Karpas-422 (cell line): ENCODE results near the gene FBXO10. TPM values are rescaled to one million over a fixed set of nuclear protein-coding genes. Genes with fewer than 3 reads are reported as not detected.
"Not testable (repeated sequence)": the region's sequence is repeated elsewhere in the genome, so short reads cannot be mapped to it uniquely, and the experiment has no call there.

Experiments used
- DNase-seq: peaks from one replicate; pipeline ENCODE4 v3.0.0-alpha.2; 2015
- H2AFZ ChIP-seq: fragments of 200-600 bp; sonication (generic); 2 replicates; pipeline ENCODE4 v1.6.1; 2014; ENCODE audit warnings: antibody characterized with exemption, low read length, mixed read lengths
- H3K27ac ChIP-seq: fragments of 200-600 bp; sonication (generic); 2 replicates; pipeline ENCODE4 v1.5.1; 2014; ENCODE audit warnings: mild to moderate bottlenecking, low read length, moderate library complexity
- H3K27me3 ChIP-seq: fragments of 200-600 bp; sonication (generic); 2 replicates; pipeline ENCODE4 v1.6.1; 2014; ENCODE audit warnings: low read length, mixed read lengths
- H3K36me3 ChIP-seq: fragments of 200-600 bp; sonication (generic); 2 replicates; pipeline ENCODE4 v1.6.1; 2014; ENCODE audit warnings: low read length, mixed read lengths; ENCODE audit not compliant: insufficient read depth
- H3K4me1 ChIP-seq: fragments of 200-600 bp; sonication (generic); 2 replicates; pipeline ENCODE4 v1.6.1; 2014; ENCODE audit warnings: mild to moderate bottlenecking, low read length, mixed read lengths
- H3K4me2 ChIP-seq: fragments of 200-600 bp; sonication (generic); 2 replicates; pipeline ENCODE4 v1.6.1; 2014; ENCODE audit warnings: low read length, low read depth, mild to moderate bottlenecking; ENCODE audit not compliant: poor library complexity, severe bottlenecking
- H3K4me3 ChIP-seq: fragments of 200-600 bp; sonication (generic); 2 replicates; pipeline ENCODE4 v1.5.1; 2014; ENCODE audit warnings: mild to moderate bottlenecking, antibody characterized with exemption, low read length, mixed read lengths
- H3K79me2 ChIP-seq: fragments of 200-600 bp; sonication (generic); 2 replicates; pipeline ENCODE4 v1.6.1; 2014; ENCODE audit warnings: mild to moderate bottlenecking, low read length, mixed read lengths
- H3K9ac ChIP-seq: fragments of 200-600 bp; sonication (generic); 2 replicates; pipeline ENCODE4 v1.6.0; 2014; ENCODE audit warnings: low read length
- H3K9me2 ChIP-seq: fragments of 200-600 bp; sonication (generic), shearing (Covaris generic); replicated peaks from 2 replicates; pipeline ENCODE4 v1.6.0; 2014; ENCODE audit warnings: mild to moderate bottlenecking, low read length, moderate library complexity; ENCODE audit not compliant: insufficient read depth
- H3K9me3 ChIP-seq: fragments of 300-700, 200-600 bp; sonication (generic); 2 replicates; pipeline ENCODE4 v1.6.1; 2014; ENCODE audit warnings: low read length, mixed read lengths
- H4K20me1 ChIP-seq: fragments of 200-600 bp; sonication (generic); 2 replicates; pipeline ENCODE4 v1.6.1; 2014; ENCODE audit warnings: mild to moderate bottlenecking, antibody characterized with exemption, low read length, low read depth; ENCODE audit not compliant: insufficient read depth
- total RNA-seq: library from RNA; depleted of rRNA; stranded (reverse); fragments of >200 nt; shearing (Covaris generic); gene quantifications from 2 replicates; pipeline ENCODE4 v1.2.3, GENCODE V29; 2014; ENCODE audit warnings: low replicate concordance

FBXO10 gene
- total RNA-seq, 1 experiment from 2014 or later, result 25.8 TPM

DNA sequence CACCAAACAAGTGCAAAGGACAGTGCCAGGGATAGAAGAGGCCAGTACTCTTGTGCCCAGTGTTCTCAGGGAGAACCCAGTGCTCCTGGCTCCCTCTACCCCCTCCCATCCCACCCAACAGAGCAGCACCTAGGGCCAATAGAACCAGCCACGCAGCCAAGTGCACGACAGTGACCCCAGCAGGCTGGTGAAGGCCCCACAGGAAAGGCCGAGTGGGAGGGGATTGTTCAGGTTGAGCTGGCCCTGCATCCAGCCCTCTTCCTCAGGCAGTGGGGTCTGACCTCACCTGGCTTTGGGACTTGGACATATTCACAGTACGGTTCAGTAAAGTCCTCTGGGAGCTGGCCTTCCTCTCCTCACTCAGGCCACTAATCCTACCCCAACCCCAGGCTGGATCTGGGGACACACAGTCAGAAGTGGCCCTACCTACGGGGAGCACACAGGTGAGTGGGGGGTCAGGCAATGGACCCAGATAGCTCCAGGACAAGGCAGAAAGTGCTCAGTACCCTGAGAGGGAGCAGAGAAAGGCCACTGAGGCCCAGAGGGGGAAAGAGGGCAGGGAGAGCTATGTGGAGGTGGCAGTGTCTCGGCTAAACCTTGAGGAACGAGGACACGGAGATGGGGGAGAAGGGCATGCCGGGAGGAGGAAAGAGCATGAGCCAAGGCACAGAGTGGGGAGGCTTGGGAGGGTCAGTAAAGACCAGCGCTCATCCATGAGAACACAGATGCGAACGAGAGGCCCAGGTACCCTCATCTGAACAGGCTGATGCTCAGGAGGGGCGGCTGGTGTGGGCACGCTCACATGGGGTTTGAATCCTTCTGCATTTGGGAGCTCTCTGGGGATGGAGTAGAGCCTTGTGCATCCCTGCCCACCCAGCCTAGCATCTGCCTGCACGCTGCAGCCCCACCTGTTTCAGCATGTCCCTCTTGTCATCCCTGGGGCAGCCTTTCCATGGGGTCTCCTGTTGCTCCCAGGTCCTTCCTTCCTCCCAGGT lies 64.9 kb downstream of the FBXO10 start:
- Histone ChIP-seq H3K4me3 (no peak overlapping the region), H3K79me2 (no peaks in the 10 kb centered on the region), H3K9me2 (no peaks in the 10 kb centered on the region), H4K20me1 (no peaks in the 10 kb centered on the region), H3K36me3 (peaks cover 21% of the 10 kb centered on the region; the same call in 1 of the 2 replicates), H2AFZ (no peak overlapping the region), H3K4me2 (no peak overlapping the region), H3K27ac (no peak overlapping the region), H3K9me3 (no peaks in the 10 kb centered on the region), H3K9ac (no peak overlapping the region), H3K4me1 (no peaks in the 10 kb centered on the region), H3K27me3 (no peaks in the 10 kb centered on the region)
- peak; percentile 83 for DNase-seq

GRCh38 chr9:37510053-37510452 lies 66.1 kb downstream of the FBXO10 start:
- not testable (repeated sequence) for H3K9me3 ChIP-seq, H3K9me2 ChIP-seq, H3K9ac ChIP-seq, H3K4me1 ChIP-seq, H3K4me3 ChIP-seq, H4K20me1 ChIP-seq, H3K79me2 ChIP-seq, DNase-seq, H3K4me2 ChIP-seq, H2AFZ ChIP-seq, H3K27me3 ChIP-seq, H3K27ac ChIP-seq
- peaks cover 28% of the 10 kb centered on the region; the same call in 1 of the 2 replicates for H3K36me3 ChIP-seq

- Histone ChIP-seq H3K4me1 (no peaks in the 10 kb centered on the region), H3K9me2 (no peaks in the 10 kb centered on the region), H4K20me1 (no peaks in the 10 kb centered on the region), H3K36me3 (peaks cover 28% of the 10 kb centered on the region; the same call in 1 of the 2 replicates), H2AFZ (no peak overlapping the region), H3K9me3 (no peaks in the 10 kb centered on the region), H3K4me2 (no peak overlapping the region), H3K27ac (no peak overlapping the region), H3K4me3 (no peak overlapping the region), H3K9ac (no peak overlapping the region), H3K27me3 (no peaks in the 10 kb centered on the region), H3K79me2 (no peaks in the 10 kb centered on the region)
- no peak for DNase-seq
Observed at GRCh38 chr9:37509536-37509935, 66.6 kb downstream of the FBXO10 start.

- no peak for DNase-seq
- H3K9me3 ChIP-seq, result no peaks in the 10 kb centered on the region
Observed at GRCh38 chr9:37508834-37509206, 67.4 kb downstream of the FBXO10 start.

DNA sequence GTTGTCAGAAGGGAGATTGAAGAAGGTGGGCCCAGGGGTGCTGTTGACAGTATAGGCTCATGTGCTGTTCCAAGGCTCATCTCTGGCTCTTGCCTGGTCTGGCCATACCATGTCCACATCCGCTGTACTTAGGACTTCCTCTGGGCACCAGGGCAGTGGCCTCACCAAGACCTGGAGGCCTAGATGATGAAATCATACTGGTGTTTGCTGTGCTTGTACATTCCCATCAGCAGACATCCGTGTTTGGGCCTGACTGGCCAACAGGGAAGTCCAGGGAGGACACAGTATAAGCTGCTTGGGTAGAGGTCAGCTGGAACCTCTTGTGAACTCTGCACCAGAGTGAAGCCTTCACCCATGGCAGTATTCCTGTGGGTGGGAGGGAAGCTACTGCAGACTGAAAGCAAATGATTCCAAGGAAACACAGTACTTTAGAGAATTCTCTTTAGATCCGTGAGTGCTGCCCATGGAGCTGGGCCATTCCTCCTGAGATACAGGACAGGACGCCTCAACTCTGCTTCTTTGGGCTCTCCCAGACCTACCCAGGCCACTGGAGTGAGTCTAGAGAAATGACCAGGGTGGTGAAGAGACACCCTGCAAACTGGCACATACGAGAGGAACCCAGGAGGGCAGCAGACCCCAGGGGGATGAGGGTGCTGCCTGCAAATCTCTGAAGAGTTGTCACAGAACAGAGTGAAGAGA lies 67.9 kb downstream of the FBXO10 start:
- Histone ChIP-seq H2AFZ (no peak overlapping the region), H3K4me3 (no peak overlapping the region), H3K4me1 (no peaks in the 10 kb centered on the region), H3K27ac (no peak overlapping the region), H3K9me3 (no peaks in the 10 kb centered on the region), H3K9ac (no peak overlapping the region), H3K36me3 (peaks cover 28% of the 10 kb centered on the region; the same call in 1 of the 2 replicates), H3K27me3 (no peaks in the 10 kb centered on the region), H3K9me2 (no peaks in the 10 kb centered on the region), H3K4me2 (no peak overlapping the region), H4K20me1 (no peaks in the 10 kb centered on the region), H3K79me2 (no peaks in the 10 kb centered on the region)
- DNase-seq, result no peak

More at GRCh38 chr9:37508834-37509206, 67.4 kb downstream of the FBXO10 start:
- Histone ChIP-seq H2AFZ (no peak overlapping the region), H4K20me1 (no peaks in the 10 kb centered on the region), H3K9ac (no peak overlapping the region), H3K4me1 (no peaks in the 10 kb centered on the region), H3K9me2 (no peaks in the 10 kb centered on the region), H3K36me3 (peaks cover 28% of the 10 kb centered on the region; the same call in 1 of the 2 replicates), H3K27me3 (no peaks in the 10 kb centered on the region), H3K4me2 (no peak overlapping the region), H3K4me3 (no peak overlapping the region), H3K27ac (no peak overlapping the region), H3K79me2 (no peaks in the 10 kb centered on the region)

- Histone ChIP-seq H3K9ac (no peak overlapping the region), H3K9me2 (no peaks in the 10 kb centered on the region), H3K79me2 (no peaks in the 10 kb centered on the region), H3K4me3 (no peak overlapping the region), H3K4me1 (no peaks in the 10 kb centered on the region), H2AFZ (no peak overlapping the region), H3K27ac (no peak overlapping the region), H3K27me3 (no peaks in the 10 kb centered on the region), H3K36me3 (peaks cover 31% of the 10 kb centered on the region; the same call in 1 of the 2 replicates), H3K4me2 (no peak overlapping the region), H3K9me3 (no peaks in the 10 kb centered on the region), H4K20me1 (no peaks in the 10 kb centered on the region)
- DNase-seq, result no peak
Observed at GRCh38 chr9:37507566-37508134, 68.5 kb downstream of the FBXO10 start.

GRCh38 chr9:37504605-37505004 lies 71.6 kb downstream of the FBXO10 start:
- Histone ChIP-seq H2AFZ (no peak overlapping the region), H3K4me3 (no peak overlapping the region), H3K27me3 (no peaks in the 10 kb centered on the region), H3K9ac (no peak overlapping the region), H3K4me2 (no peak overlapping the region), H3K27ac (no peak overlapping the region), H3K9me2 (no peaks in the 10 kb centered on the region), H3K36me3 (peaks cover 50% of the 10 kb centered on the region), H3K79me2 (peaks cover 4% of the 10 kb centered on the region; the same call in 1 of the 2 replicates), H3K9me3 (no peaks in the 10 kb centered on the region), H3K4me1 (no peaks in the 10 kb centered on the region), H4K20me1 (no peaks in the 10 kb centered on the region)
- DNase-seq, result no peak

DNA sequence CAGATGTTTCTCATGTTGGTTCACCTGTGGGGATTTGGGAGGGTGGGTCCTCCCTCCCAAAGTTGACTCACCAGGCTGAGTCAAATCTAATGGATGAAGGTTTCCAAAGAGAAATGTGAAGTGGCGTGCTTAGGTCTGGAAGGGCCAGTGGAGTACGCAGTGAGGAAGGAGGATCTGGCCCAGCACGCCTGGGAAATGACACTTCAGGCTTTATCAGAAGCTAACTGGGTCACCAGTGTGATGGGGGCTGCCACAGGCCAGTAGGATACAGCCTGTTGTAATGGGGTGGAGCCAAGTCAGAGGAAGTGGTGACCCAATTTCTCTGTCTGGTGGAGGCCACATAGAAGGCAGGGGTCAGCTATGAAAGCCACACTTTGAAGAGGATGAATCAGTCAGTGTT lies 72.4 kb downstream of the FBXO10 start:
- no peak overlapping the region for H3K27ac ChIP-seq
- H3K4me1 ChIP-seq, result no peaks in the 10 kb centered on the region
- DNase-seq, result no peak
- H3K79me2 ChIP-seq, result peaks cover 7% of the 10 kb centered on the region
- H3K36me3 ChIP-seq, result peaks cover 57% of the 10 kb centered on the region
- no peaks in the 10 kb centered on the region for H3K27me3 ChIP-seq
- 0 out of 2 replicates have a peak, but pooled peaks cover 7% of the 10 kb centered on the region for H4K20me1 ChIP-seq
- no peaks in the 10 kb centered on the region for H3K9me2 ChIP-seq
- no peak overlapping the region for H3K9ac ChIP-seq
- no peak overlapping the region for H2AFZ ChIP-seq
- H3K9me3 ChIP-seq, result no peaks in the 10 kb centered on the region
- H3K4me2 ChIP-seq, result no peak overlapping the region
- no peak overlapping the region for H3K4me3 ChIP-seq
